PC-9 (cell line): ENCODE results near the gene ARRB1. TPM values are rescaled to one million over a fixed set of nuclear protein-coding genes. Genes with fewer than 3 reads are reported as not detected.

Experiments
- BruUV-seq: library from RNA; stranded (reverse); fragments of 400-500 nt; replicated peaks from 2 replicates; lab custom pipeline; 2021; lab: Mats Ljungman, UMichigan
- CTCF ChIA-PET: fragments of 300-600 bp; sonication (Branson Sonifier 250); formaldehyde crosslinking; loops from one replicate; lab custom pipeline; 2022; ENCODE audit warnings: antibody characterized with exemption; lab: Charles Lee
- POLR2A ChIA-PET: fragments of 300-600 bp; sonication (Branson Sonifier 250); formaldehyde crosslinking; loops from one replicate; lab custom pipeline; 2022; ENCODE audit warnings: antibody characterized with exemption; ENCODE audit not compliant: unreplicated experiment; lab: Charles Lee
- DNase-seq, 2 experiments: peaks; one replicate each; pipeline versions ENCODE4 v3.0.0 to v3.0.0-alpha.2; 2015 to 2022; ENCODE audit warnings: mixed read lengths in 1 of 2
- H2AFZ ChIP-seq: fragments of 200-600 bp; sonication (generic); 2 replicates; pipeline ENCODE4 v1.8.1; 2017; ENCODE audit warnings: antibody characterized with exemption
- H3F3A ChIP-seq: fragments of 200-600 bp; sonication (generic); 2 replicates; pipeline ENCODE4 v1.8.1; 2017; ENCODE audit warnings: antibody characterized with exemption, mild to moderate bottlenecking, low read depth; ENCODE audit not compliant: insufficient read depth
- H3K27ac ChIP-seq: fragments of 200-600 bp; sonication (generic); 2 replicates; pipeline ENCODE4 v1.6.1; 2016; ENCODE audit warnings: mixed run types
- H3K27me3 ChIP-seq: fragments of 200-600 bp; sonication (generic); 2 replicates; pipeline ENCODE4 v1.6.1; 2016; ENCODE audit warnings: low read depth, mixed run types; ENCODE audit not compliant: insufficient read depth
- H3K36me3 ChIP-seq: fragments of 200-600 bp; sonication (generic); 2 replicates; pipeline ENCODE4 v1.6.1; 2016; ENCODE audit warnings: low read depth, mixed run types
- H3K4me1 ChIP-seq: fragments of 200-600 bp; sonication (generic); replicated peaks from 2 replicates; pipeline ENCODE4 v1.6.1; 2016; ENCODE audit warnings: mixed run types; ENCODE audit not compliant: insufficient read depth
- H3K4me2 ChIP-seq: fragments of 200-600 bp; sonication (generic); 2 replicates; pipeline ENCODE4 v1.6.1; 2017; ENCODE audit warnings: mixed run types
- H3K4me3 ChIP-seq: fragments of 200-600 bp; sonication (generic); 2 replicates; pipeline ENCODE4 v1.6.1; 2016; ENCODE audit warnings: mixed run types
- H3K79me2 ChIP-seq: fragments of 200-600 bp; sonication (generic); 2 replicates; pipeline ENCODE4 v1.6.1; 2017; ENCODE audit warnings: low read depth, mixed run types
- H3K9me2 ChIP-seq: fragments of 200-600 bp; sonication (generic); 2 replicates; pipeline ENCODE4 v1.8.1; 2017; ENCODE audit warnings: mild to moderate bottlenecking; ENCODE audit not compliant: insufficient read depth
- H3K9me3 ChIP-seq: fragments of 200-600 bp; sonication (generic); 2 replicates; pipeline ENCODE4 v1.8.1; 2016; ENCODE audit warnings: low read depth; ENCODE audit not compliant: insufficient read depth
- H4K20me1 ChIP-seq: fragments of 200-600 bp; sonication (generic); 2 replicates; pipeline ENCODE4 v1.8.1; 2017; ENCODE audit not compliant: insufficient read depth
- CTCF ChIP-seq: fragments of 200-600 bp; sonication (generic); conservative IDR thresholded peaks from 2 replicates; pipeline ENCODE4 v1.6.1; 2017; ENCODE audit warnings: mixed run types, antibody characterized with exemption, mild to moderate bottlenecking, moderate library complexity
- EZH2 ChIP-seq: fragments of 200-600 bp; sonication (generic); IDR thresholded peaks from 2 replicates; pipeline ENCODE4 v1.8.0; 2017; ENCODE audit warnings: antibody characterized with exemption, low read depth
- intact Hi-C: fragments of 100-400 bp; cut with micrococcal nuclease; formaldehyde crosslinking; loops from one replicate; pipeline ENCODE4 v1.10.0; 2022; ENCODE audit not compliant: unreplicated experiment
- total RNA-seq: library from RNA; stranded (reverse); gene quantifications from 2 replicates; pipeline ENCODE4 v1.2.3, GENCODE V29; 2021

ARRB1 gene
- total RNA-seq, 1 experiment from 2014 or later, result 31.8 TPM

DNA sequence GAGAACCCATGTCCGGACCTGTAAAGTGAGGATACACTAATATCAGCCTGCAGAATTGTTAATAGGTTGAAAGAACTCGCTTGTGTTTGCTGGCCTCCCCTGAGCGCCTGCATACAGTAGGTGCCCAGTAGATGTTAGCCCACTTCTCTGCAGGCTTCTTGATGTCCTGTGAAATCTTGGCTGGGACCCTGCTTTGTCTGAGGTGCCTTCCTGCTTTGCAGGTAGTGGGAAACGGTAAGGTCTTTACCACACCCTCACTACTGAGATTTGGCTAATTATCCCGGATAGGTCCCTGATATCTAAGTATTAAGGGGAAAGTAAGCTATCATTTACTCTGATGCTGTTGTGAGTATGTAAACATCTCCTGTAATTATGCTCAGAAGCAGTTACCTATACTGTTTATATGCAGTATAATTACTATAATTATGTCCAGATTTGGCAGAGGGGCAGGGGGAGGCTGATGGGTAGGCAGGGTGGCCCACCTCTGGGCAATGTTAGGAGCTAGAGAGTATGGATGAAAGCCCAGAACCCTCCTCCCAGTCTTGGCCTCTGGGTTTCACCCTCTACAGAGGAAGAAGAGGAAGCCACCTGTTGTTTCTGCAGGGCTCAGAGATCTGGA lies 1.2 kb upstream of the ARRB1 start:
- peaks cover 34% of the 10 kb centered on the region; the same call in 1 of the 2 replicates for H3K79me2 ChIP-seq
- intact Hi-C loops, result loop anchor here (1.0 kb wide), 1 partner anchor 28 kb away; no protein-coding TSS in a partner anchor
- peaks cover 52% of the 10 kb centered on the region for H3K4me1 ChIP-seq
- ChIA-PET CTCF (interaction anchor here (0.7 kb wide), 1 partner anchor 35 kb away, joined by 3 read pairs; no protein-coding TSS in a partner anchor), POLR2A (interaction anchor here (0.6 to 0.7 kb wide), 2 partner anchors 30 to 75 kb away, joined by 3 to 14 read pairs; no protein-coding TSS in a partner anchor)
- peak overlapping the region; percentile 94 for H3K4me2 ChIP-seq
- H3K9me3 ChIP-seq, result no peaks in the 10 kb centered on the region
- no TSS peak for BruUV-seq
- no peak for DNase-seq
- no peaks in the 10 kb centered on the region for H3K36me3 ChIP-seq
- no peak overlapping the region for H3K27ac ChIP-seq
- peaks cover 34% of the 10 kb centered on the region for H3F3A ChIP-seq
- H4K20me1 ChIP-seq, result no peaks in the 10 kb centered on the region
- no peak for TF ChIP-seq EZH2
- TF ChIP-seq CTCF, result no peak
- no peaks in the 10 kb centered on the region for H3K9me2 ChIP-seq
- peak overlapping the region; percentile 87; the same call in 1 of the 2 replicates for H3K4me3 ChIP-seq
- H2AFZ ChIP-seq, result no peak overlapping the region; the same call in 1 of the 2 replicates
- no peaks in the 10 kb centered on the region for H3K27me3 ChIP-seq

DNA sequence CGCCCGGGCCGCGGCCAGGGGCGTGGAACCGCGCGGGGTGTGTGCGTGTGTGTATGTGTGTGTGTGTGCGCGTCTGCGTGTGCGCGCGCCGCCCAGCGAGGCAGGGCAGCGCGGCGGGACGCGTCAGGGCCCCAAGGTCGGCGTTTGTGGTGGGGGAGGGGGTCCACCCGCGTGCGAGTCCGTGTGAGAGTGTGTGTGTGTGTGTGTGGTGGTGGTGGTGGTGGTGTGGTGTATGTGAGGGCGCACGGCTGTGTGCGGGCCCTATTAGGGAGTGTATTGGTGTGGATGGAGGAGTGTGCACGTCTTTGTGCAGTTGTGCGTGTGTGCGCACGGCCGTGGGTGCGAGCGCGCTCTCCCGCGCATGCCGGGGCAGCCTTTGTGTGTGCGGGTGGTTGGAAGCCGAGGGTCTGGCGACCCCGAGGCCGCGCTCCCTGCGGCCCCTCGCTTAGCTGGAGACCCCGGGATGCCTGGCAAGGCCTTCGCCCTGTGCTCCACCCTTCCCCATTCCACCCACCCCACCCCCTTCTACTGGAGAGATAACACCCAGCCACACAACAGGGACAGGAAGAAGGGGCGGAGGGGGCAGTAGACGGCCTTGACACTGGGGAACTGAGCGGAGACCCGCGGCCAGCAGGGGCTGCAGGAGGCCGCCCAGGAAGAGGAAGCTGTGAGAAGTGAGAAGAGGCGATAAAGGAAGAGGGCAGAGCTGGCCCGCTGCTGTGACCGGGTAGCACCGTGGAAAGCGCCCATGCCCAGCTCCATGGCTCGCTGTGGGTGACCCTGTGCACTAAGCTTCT lies 528 bp upstream of the ARRB1 start:
- intact Hi-C loops, result loop anchor here (1.0 kb wide), 1 partner anchor 28 kb away; no protein-coding TSS in a partner anchor
- Histone ChIP-seq H4K20me1 (no peaks in the 10 kb centered on the region), H3K9me3 (no peaks in the 10 kb centered on the region), H3K4me1 (peaks cover 59% of the 10 kb centered on the region), H3K79me2 (peaks cover 39% of the 10 kb centered on the region; the same call in 1 of the 2 replicates), H3K27me3 (no peaks in the 10 kb centered on the region), H3K4me2 (peak overlapping the region; percentile 94), H3K9me2 (no peaks in the 10 kb centered on the region), H3K27ac (no peak overlapping the region), H2AFZ (peak overlapping the region; percentile 87), H3K36me3 (no peaks in the 10 kb centered on the region), H3F3A (peaks cover 40% of the 10 kb centered on the region), H3K4me3 (peak overlapping the region; percentile 87)
- BruUV-seq, result no TSS peak
- TF ChIP-seq EZH2 (no peak), CTCF (no peak; the same call in 1 of the 2 replicates)
- ChIA-PET CTCF (interaction anchor here (0.7 kb wide), 1 partner anchor 35 kb away, joined by 3 read pairs; no protein-coding TSS in a partner anchor), POLR2A (interaction anchor here (0.6 to 0.7 kb wide), 4 partner anchors 13 to 76 kb away, joined by 3 to 14 read pairs (median 3); no protein-coding TSS in a partner anchor)
- no peak for DNase-seq

- peaks cover 50% of the 10 kb centered on the region for H3K79me2 ChIP-seq
- no peaks in the 10 kb centered on the region for H3K27me3 ChIP-seq
- H3F3A ChIP-seq, result peaks cover 40% of the 10 kb centered on the region
- no peak for TF ChIP-seq EZH2
- no peak for TF ChIP-seq CTCF
- H3K4me1 ChIP-seq, result peaks cover 65% of the 10 kb centered on the region
- H4K20me1 ChIP-seq, result no peaks in the 10 kb centered on the region
- ChIA-PET CTCF (no interaction called here), POLR2A (interaction anchor here (0.6 to 0.7 kb wide), 4 partner anchors 14 to 30 kb away, joined by 3 to 5 read pairs (median 3); no protein-coding TSS in a partner anchor)
- peak overlapping the region; percentile 87 for H3K4me3 ChIP-seq
- DNase-seq, result no peak
- H2AFZ ChIP-seq, result peak overlapping the region; percentile 97
- intact Hi-C loops, result no loop called here
- no peak overlapping the region for H3K27ac ChIP-seq
- H3K9me2 ChIP-seq, result no peaks in the 10 kb centered on the region
- no peaks in the 10 kb centered on the region for H3K9me3 ChIP-seq
- TSS peak; percentile 40 for BruUV-seq
- no peaks in the 10 kb centered on the region for H3K36me3 ChIP-seq
- H3K4me2 ChIP-seq, result peak overlapping the region; percentile 94
Measured at GRCh38 chr11:75350743-75351540, 519 bp downstream of the ARRB1 start.
